Left forelimb (tissue), 1 donor: Measurements from ENCODE around the gene PPP1R17.
A peak's percentile ranks its signal among the peaks of the same experiment; 100 is the strongest.

Source experiments
- DNase-seq: peaks from one replicate; pipeline ENCODE4 v3.0.0-alpha.2; 2018; ENCODE audit warnings: low spot score

Gene PPP1R17

GRCh38 chr7:31702354-31702753, 15.3 kb downstream of the PPP1R17 start:
- no peak for DNase-seq

- no peak for DNase-seq
Observed at GRCh38 chr7:31705377-31705776, 18.4 kb downstream of the PPP1R17 start.

GRCh38 chr7:31707089-31707488, 20.1 kb downstream of the PPP1R17 start:
- no peak for DNase-seq

- no peak for DNase-seq
Observed at GRCh38 chr7:31710171-31710570, 23.2 kb downstream of the PPP1R17 start.

- no peak for DNase-seq
Observed at GRCh38 chr7:31716355-31716754, 29.3 kb downstream of the PPP1R17 start.

- DNase-seq = no peak
Observed at GRCh38 chr7:31720366-31720765, 33.4 kb downstream of the PPP1R17 start.

- no peak for DNase-seq
Observed at GRCh38 chr7:31724696-31725095, 37.7 kb downstream of the PPP1R17 start.

- DNase-seq = no peak
Observed at GRCh38 chr7:31729195-31729804, 42.3 kb downstream of the PPP1R17 start.

- no peak for DNase-seq
Observed at GRCh38 chr7:31734456-31734855, 47.4 kb downstream of the PPP1R17 start.

GRCh38 chr7:31735991-31736982, 49.3 kb downstream of the PPP1R17 start:
- DNase-seq = peak; percentile 71

- no peak for DNase-seq
Observed at GRCh38 chr7:31741852-31742251, 54.8 kb downstream of the PPP1R17 start.

GRCh38 chr7:31744294-31744874, 57.4 kb downstream of the PPP1R17 start:
- no peak for DNase-seq

GRCh38 chr7:31747553-31747952, 60.5 kb downstream of the PPP1R17 start:
- DNase-seq = no peak

- no peak for DNase-seq
Observed at GRCh38 chr7:31748084-31748483, 61.1 kb downstream of the PPP1R17 start.

GRCh38 chr7:31751726-31752125, 64.7 kb downstream of the PPP1R17 start:
- DNase-seq = no peak
